GM18499 (cell line): ENCODE results near the gene CKS1B.

ENCODE experiments used
- ATAC-seq: cut with Tn5 transposase; IDR thresholded peaks from one replicate; pipeline ENCODE4 v1.9.1; 2021; ENCODE audit warnings: moderate number of reproducible peaks; ENCODE audit not compliant: insufficient read depth, unreplicated experiment

The CKS1B gene

GRCh38 chr1:155011004-155011416 lies 36.5 kb downstream of the CKS1B start:
- no peak for ATAC-seq

- no peak for ATAC-seq
Measured at GRCh38 chr1:155011437-155012025, 37.0 kb downstream of the CKS1B start.

- ATAC-seq, result no peak
Measured at GRCh38 chr1:155012026-155012546, 37.6 kb downstream of the CKS1B start.

- ATAC-seq, result no peak
Measured at GRCh38 chr1:155012776-155013602, 38.5 kb downstream of the CKS1B start.

- ATAC-seq, result no peak
Measured at GRCh38 chr1:155013632-155014031, 39.2 kb downstream of the CKS1B start.

GRCh38 chr1:155014709-155015508 lies 40.4 kb downstream of the CKS1B start:
- ATAC-seq, result no peak

- no peak for ATAC-seq
Measured at GRCh38 chr1:155015527-155016230, 41.2 kb downstream of the CKS1B start.

- no peak for ATAC-seq
Measured at GRCh38 chr1:155016231-155016831, 41.9 kb downstream of the CKS1B start.

GRCh38 chr1:155017041-155017945 lies 42.8 kb downstream of the CKS1B start:
- ATAC-seq, result no peak

GRCh38 chr1:155017946-155018316 lies 43.5 kb downstream of the CKS1B start:
- ATAC-seq, result no peak

- no peak for ATAC-seq
Measured at GRCh38 chr1:155018617-155019348, 44.3 kb downstream of the CKS1B start.

- ATAC-seq, result no peak
Measured at GRCh38 chr1:155019377-155020245, 45.1 kb downstream of the CKS1B start.

- ATAC-seq, result no peak
Measured at GRCh38 chr1:155022136-155022926, 47.9 kb downstream of the CKS1B start.

GRCh38 chr1:155022927-155023236 lies 48.4 kb downstream of the CKS1B start:
- ATAC-seq, result no peak

GRCh38 chr1:155023627-155024026 lies 49.1 kb downstream of the CKS1B start:
- ATAC-seq, result no peak

- ATAC-seq, result no peak
Measured at GRCh38 chr1:155024315-155024714, 49.8 kb downstream of the CKS1B start.

GRCh38 chr1:155026154-155026553 lies 51.7 kb downstream of the CKS1B start:
- ATAC-seq, result no peak
